Aorta (tissue), 5 donors: ENCODE data around the gene UBE2O. TPM values are rescaled to one million over a fixed set of nuclear protein-coding genes. Genes with fewer than 3 reads are reported as not detected.

Experiments used
- ATAC-seq: fragments of 200-7000 bp; cut with Tn5 transposase; one replicate; pipeline ENCODE4 v1.9.1; 2022; ENCODE audit warnings: moderate library complexity; ENCODE audit not compliant: low FRiP score
- DNase-seq, 2 donors: peaks; one replicate each; pipeline ENCODE4 v3.0.0-alpha.2; 2020
- H3K27ac ChIP-seq, 2 donors: one replicate each; pipeline ENCODE4 v1.5.1; 2013; ENCODE audit warnings: low read length in 2 of 2, mild to moderate bottlenecking in 2 of 2, moderate library complexity in 2 of 2, control low read depth in 1 of 2, inconsistent platforms in 1 of 2, low read depth in 1 of 2
- H3K27me3 ChIP-seq, 2 donors: one replicate each; pipeline ENCODE4 v1.6.1; 2013; ENCODE audit warnings: control low read depth in 1 of 2, low read length in 1 of 2, mild to moderate bottlenecking in 1 of 2, moderate library complexity in 1 of 2; ENCODE audit not compliant: insufficient read depth in 2 of 2, control insufficient read depth in 1 of 2
- H3K36me3 ChIP-seq, 2 donors: one replicate each; pipeline ENCODE4 v1.6.1; 2013; ENCODE audit warnings: control low read depth in 1 of 2, low read length in 1 of 2, mild to moderate bottlenecking in 1 of 2; ENCODE audit not compliant: insufficient read depth in 2 of 2, control insufficient read depth in 1 of 2
- H3K4me1 ChIP-seq, 2 donors: one replicate each; pipeline ENCODE4 v1.6.1; 2013; ENCODE audit warnings: low read length in 2 of 2, control low read depth in 1 of 2, mild to moderate bottlenecking in 1 of 2, moderate library complexity in 1 of 2; ENCODE audit not compliant: insufficient read depth in 2 of 2, control insufficient read depth in 1 of 2
- H3K4me3 ChIP-seq, 2 donors: one replicate each; pipeline ENCODE4 v1.5.1; 2013; ENCODE audit warnings: low read length in 2 of 2, control low read depth in 1 of 2, mild to moderate bottlenecking in 1 of 2
- H3K9me3 ChIP-seq: one replicate; pipeline ENCODE4 v1.6.1; 2013; ENCODE audit warnings: mild to moderate bottlenecking, low read length; ENCODE audit not compliant: control insufficient read depth
- WGBS, 2 donors: extraction: QIAGEN DNeasy Blood & Tissue Kit; methylation state at CpG; one replicate each; pipeline ENCODE4 v1.1.7; 2013; 5-methylcytosine and 5-hydroxymethylcytosine counted together
- intact Hi-C, 2 donors: fragments of 100-400 bp; cut with DNase I; formaldehyde crosslinking; loops; one replicate each; pipeline versions ENCODE4 v1.14.2 to v1.15.0; 2022
- polyA plus RNA-seq, 2 donors: library from polyadenylated mRNA; stranded (reverse); fragments of 200-250 nt; gene quantifications; one replicate each; pipeline ENCODE4 v1.2.3, GENCODE V29; 2013
- total RNA-seq, 2 donors: library from RNA; stranded (reverse); fragmentation: NEBNext Ultra II Directional; extraction: Animal tissue kit (Norgen Biotek cat#: 25700); gene quantifications; one replicate each; pipeline ENCODE4 v1.2.1, GENCODE V29; 2021
- donor health status: healthy with polysubstance abuse.
- donor health status: Bipolar disorder and iron deficiency.
- donor health status: DM: no; HTN: no; CAD: no.
- donor health status: DM: no; HTN: no; CAD: no.
- donor health status: DM: yes; HTN: yes; CAD: no.

The UBE2O gene
- total and polyA plus RNA-seq, 4 donors: 2.5 to 24.7 (median 12.5) TPM

- Histone ChIP-seq H3K27me3 (no peaks in the 10 kb centered on the region), H3K27ac (no peak overlapping the region), H3K36me3 (no peaks in the 10 kb centered on the region), H3K9me3 (no peaks in the 10 kb centered on the region), H3K4me1 (no peaks in the 10 kb centered on the region), H3K4me3 (no peak overlapping the region)
- 92 to 93% methylated on average over 34 to 37 of the region's 37 CpGs for WGBS, 2 donors
- no peak for DNase-seq
- intact Hi-C loops: no loop called here
- no peak for ATAC-seq
These were observed 26.0 kb upstream of the UBE2O start for GRCh38 chr17:76478730-76479514.

DNA sequence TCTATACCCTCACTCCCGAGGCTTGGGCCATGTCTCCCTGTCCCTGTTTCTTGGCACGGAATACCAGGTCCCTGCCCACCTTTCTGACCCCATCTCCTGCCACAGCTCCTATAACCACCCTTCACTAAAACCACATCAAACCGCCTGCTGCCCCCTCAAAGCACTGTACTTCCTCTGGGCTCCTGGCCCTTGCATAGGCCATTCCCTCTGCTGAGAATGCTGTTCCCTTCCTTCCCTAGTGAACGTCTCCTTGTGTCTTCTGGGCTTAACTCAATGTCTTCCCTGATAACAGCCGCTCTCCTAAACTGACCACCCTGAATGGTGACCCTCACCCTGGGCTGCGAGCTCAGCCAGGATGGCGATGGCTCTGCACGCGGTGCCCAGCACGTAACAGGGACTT, 25.1 kb upstream of the UBE2O start:
- DNase-seq: no peak

GRCh38 chr17:76477576-76477975, 24.6 kb upstream of the UBE2O start:
- Histone ChIP-seq H3K4me1 (no peaks in the 10 kb centered on the region), H3K4me3 (no peak overlapping the region), H3K9me3 (no peaks in the 10 kb centered on the region), H3K27me3 (no peaks in the 10 kb centered on the region), H3K36me3 (no peaks in the 10 kb centered on the region), H3K27ac (no peak overlapping the region)
- intact Hi-C loops: no loop called here
- 85 to 91% methylated on average over 15 of the region's 15 CpGs for whole genome bisulfite sequencing, 2 donors
- no peak for ATAC-seq
- DNase-seq: no peak

More for the DNA sequence above, 25.1 kb upstream of the UBE2O start:
- ATAC-seq: no peak
- Histone ChIP-seq H3K4me3 (no peak overlapping the region), H3K36me3 (no peaks in the 10 kb centered on the region), H3K27ac (no peak overlapping the region), H3K9me3 (no peaks in the 10 kb centered on the region), H3K4me1 (no peaks in the 10 kb centered on the region), H3K27me3 (no peaks in the 10 kb centered on the region)
- intact Hi-C loops: no loop called here
- WGBS, 2 donors: 93 to 95% methylated on average over 10 of the region's 10 CpGs

- intact Hi-C loops: no loop called here
- H3K4me3 ChIP-seq: no peak overlapping the region
- ATAC-seq: no peak
- no peaks in the 10 kb centered on the region for H3K27me3 ChIP-seq
- 94 to 97% methylated on average over 20 of the region's 20 CpGs for whole genome bisulfite sequencing, 2 donors
- DNase-seq: no peak
- H3K36me3 ChIP-seq: no peaks in the 10 kb centered on the region
- H3K9me3 ChIP-seq: no peaks in the 10 kb centered on the region
- no peaks in the 10 kb centered on the region for H3K4me1 ChIP-seq
- no peak overlapping the region for H3K27ac ChIP-seq
These were observed 23.8 kb upstream of the UBE2O start for GRCh38 chr17:76476736-76477135.

GRCh38 chr17:76475302-76475701, 22.4 kb upstream of the UBE2O start:
- DNase-seq (no peak), ATAC-seq (no peak)
- Histone ChIP-seq H3K4me1 (no peaks in the 10 kb centered on the region), H3K4me3 (no peak overlapping the region), H3K9me3 (no peaks in the 10 kb centered on the region), H3K27ac (no peak overlapping the region), H3K36me3 (no peaks in the 10 kb centered on the region), H3K27me3 (no peaks in the 10 kb centered on the region)
- 97 to 98% methylated on average over 6 of the region's 6 CpGs for WGBS, 2 donors
- intact Hi-C loops: no loop called here

DNA sequence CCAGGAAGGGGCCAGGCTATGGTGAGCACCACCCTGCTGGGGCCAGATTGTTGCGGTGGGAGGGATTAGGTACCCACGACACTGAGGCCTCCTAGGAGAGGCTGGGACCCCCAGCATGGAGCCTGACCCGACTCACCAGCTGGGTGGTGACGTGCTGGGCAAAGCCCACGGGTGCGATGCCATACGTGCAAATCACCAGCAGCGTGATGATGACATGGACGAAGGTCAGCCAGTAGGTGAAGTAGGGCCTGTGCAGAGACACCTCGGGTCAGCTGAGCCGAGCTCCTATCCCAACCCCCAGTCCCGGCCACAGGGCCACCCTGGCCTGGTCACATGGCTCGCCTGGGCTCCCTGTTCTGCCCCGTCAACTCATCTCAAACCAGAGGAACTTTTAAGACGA, 21.9 kb upstream of the UBE2O start:
- DNase-seq: no peak
- Histone ChIP-seq H3K9me3 (no peaks in the 10 kb centered on the region), H3K27ac (no peak overlapping the region), H3K27me3 (no peaks in the 10 kb centered on the region), H3K36me3 (no peaks in the 10 kb centered on the region), H3K4me1 (no peaks in the 10 kb centered on the region), H3K4me3 (no peak overlapping the region)
- intact Hi-C loops: no loop called here
- WGBS, 2 donors: 96% methylated on average over 15 of the region's 15 CpGs
- ATAC-seq: no peak

DNA sequence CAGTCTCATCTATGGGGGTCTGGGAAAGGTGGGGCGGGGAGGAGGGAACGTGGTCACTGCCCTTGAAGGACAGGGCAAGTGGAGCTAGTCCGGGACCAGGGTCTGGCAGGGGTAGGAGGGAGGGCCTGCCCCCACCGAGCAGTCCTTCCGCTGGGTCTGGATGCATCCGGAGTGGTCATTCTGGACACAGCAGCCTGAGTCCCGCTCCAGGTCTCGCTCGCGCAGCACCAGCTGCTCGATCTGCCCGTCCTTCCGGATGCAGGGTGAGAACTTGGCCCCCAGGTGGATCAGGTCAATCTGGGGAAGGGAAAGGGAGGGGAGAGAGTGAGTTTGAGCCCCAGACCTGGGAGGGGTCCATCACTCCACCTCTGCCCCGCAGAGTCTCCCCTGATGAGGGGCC, 21.3 kb upstream of the UBE2O start:
- intact Hi-C loops: no loop called here
- WGBS, 2 donors: 96 to 97% methylated on average over 14 of the region's 14 CpGs
- Histone ChIP-seq H3K27ac (no peak overlapping the region), H3K36me3 (no peaks in the 10 kb centered on the region), H3K27me3 (no peaks in the 10 kb centered on the region), H3K4me3 (no peak overlapping the region), H3K4me1 (no peaks in the 10 kb centered on the region), H3K9me3 (no peaks in the 10 kb centered on the region)
- ATAC-seq: no peak
- DNase-seq: no peak

DNA sequence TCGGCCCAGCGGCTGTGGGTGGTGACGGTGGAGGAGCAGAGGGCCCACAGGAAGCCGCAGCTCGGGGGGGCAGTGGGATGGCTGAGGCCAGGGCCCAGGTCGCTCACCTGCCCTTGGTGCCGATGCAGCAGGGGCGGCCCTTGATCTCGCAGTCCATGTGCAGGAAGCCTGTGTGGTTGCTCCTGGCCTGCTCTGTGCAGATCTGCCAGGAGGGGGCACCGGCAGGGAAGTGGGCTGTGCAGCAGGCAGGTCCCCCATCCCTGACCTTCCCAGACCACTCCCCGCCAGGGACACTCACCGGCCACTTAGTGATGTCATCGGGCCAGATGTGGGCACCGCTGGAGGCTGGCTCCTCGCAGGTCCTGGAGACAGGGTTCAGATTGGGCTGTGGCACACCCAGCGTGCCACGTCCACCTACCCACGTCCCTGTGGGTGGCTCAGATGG, 20.6 kb upstream of the UBE2O start:
- Histone ChIP-seq H3K4me3 (no peak overlapping the region), H3K9me3 (no peaks in the 10 kb centered on the region), H3K27ac (no peak overlapping the region), H3K36me3 (no peaks in the 10 kb centered on the region), H3K4me1 (no peaks in the 10 kb centered on the region), H3K27me3 (no peaks in the 10 kb centered on the region)
- intact Hi-C loops: no loop called here
- DNase-seq: no peak
- WGBS, 2 donors: 84 to 87% methylated on average over 18 of the region's 18 CpGs
- no peak for ATAC-seq

DNA sequence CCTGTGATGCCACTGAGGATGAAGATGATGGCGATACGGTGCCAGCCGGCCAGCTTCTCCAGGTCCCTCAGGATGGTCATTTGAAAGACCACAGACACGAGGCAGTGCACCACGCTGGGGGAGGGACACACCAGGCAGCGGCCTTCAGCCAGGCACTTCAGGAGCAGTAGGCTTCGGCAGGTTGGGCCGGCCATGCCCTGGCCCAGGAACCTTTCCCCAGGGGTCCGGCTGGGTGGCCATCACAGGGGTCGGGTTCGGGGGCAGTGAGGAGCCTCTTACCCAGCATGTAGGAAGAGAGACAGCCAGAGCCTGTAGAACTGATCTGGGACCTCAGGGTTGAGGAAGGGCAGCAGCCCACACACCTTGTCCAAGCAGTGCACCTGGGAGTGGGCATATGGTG, 19.8 kb upstream of the UBE2O start:
- no peak overlapping the region for H3K27ac ChIP-seq
- intact Hi-C loops: no loop called here
- no peak overlapping the region for H3K4me3 ChIP-seq
- H3K27me3 ChIP-seq: no peaks in the 10 kb centered on the region
- 95% methylated on average over 11 of the region's 11 CpGs for WGBS, 2 donors
- ATAC-seq (no peak), DNase-seq (no peak)
- no peaks in the 10 kb centered on the region for H3K9me3 ChIP-seq
- H3K4me1 ChIP-seq: no peaks in the 10 kb centered on the region
- no peaks in the 10 kb centered on the region for H3K36me3 ChIP-seq
